HCT116 (cell line): ENCODE results near the gene PRKCQ. TPM values are rescaled to one million over a fixed set of nuclear protein-coding genes. Genes with fewer than 3 reads are reported as not detected.

ENCODE experiments used
- ATAC-seq: fragments of 200-7000 bp; cut with Tn5 transposase; 2 replicates; pipeline ENCODE4 v1.9.1; 2020; ENCODE audit warnings: mild to moderate bottlenecking, moderate library complexity
- BruUV-seq: library from RNA; stranded (reverse); fragments of 400-500 nt; replicated peaks from 2 replicates; lab custom pipeline; 2021; lab: Mats Ljungman, UMichigan
- CTCF ChIA-PET: fragments of 300-600 bp; sonication (Branson Sonifier 250); formaldehyde crosslinking; loops from one replicate; lab custom pipeline; 2021; ENCODE audit warnings: antibody characterized with exemption; lab: Charles Lee
- POLR2A ChIA-PET: fragments of 300-600, 350-600 bp; sonication (Branson Sonifier 250); formaldehyde crosslinking; loops from one replicate; lab custom pipeline; 2021; ENCODE audit warnings: antibody characterized with exemption; lab: Charles Lee
- RAD21 ChIA-PET, 2 experiments: fragments of 300-600 bp; sonication (Branson Sonifier 250); formaldehyde crosslinking; loops; one replicate each; lab custom pipeline; 2023; ENCODE audit warnings: low total read pairs in 2 of 2; ENCODE audit not compliant: uncharacterized antibody in 2 of 2, unreplicated experiment in 2 of 2, low non-redundant PET in 1 of 2; lab: Charles Lee
- DNase-seq: peaks from one replicate; pipeline ENCODE4 v3.0.0-alpha.2; 2010; ENCODE audit warnings: low read depth, low spot score
- H2AFZ ChIP-seq: fragments of 200-600 bp; shearing (Covaris generic), sonication (generic); 2 replicates; pipeline ENCODE4 v1.6.1; 2017; ENCODE audit warnings: low read depth, mixed run types, mixed read lengths, antibody characterized with exemption, low read length; ENCODE audit not compliant: poor library complexity, severe bottlenecking
- H3K27ac ChIP-seq: 2 replicates; pipeline ENCODE4 v1.5.1; 2012; ENCODE audit warnings: low read depth, low read length
- H3K27me3 ChIP-seq: fragments of 200-600 bp; sonication (generic); 2 replicates; pipeline ENCODE4 v1.6.1; 2016; ENCODE audit warnings: mixed run types, low read length, mixed read lengths; ENCODE audit not compliant: insufficient read depth
- H3K36me3 ChIP-seq, 2 experiments: fragments of 200-500 bp in 1 of 2; fragments of 200-600 bp in 1 of 2; sonication (Bioruptor generic) in 1 of 2; sonication (generic) in 1 of 2; 2 replicates each; pipeline versions ENCODE4 v1.5.1 to v1.6.1; 2014 to 2016; ENCODE audit warnings: low read length in 2 of 2, inconsistent platforms in 1 of 2, mixed read lengths in 1 of 2, mixed run types in 1 of 2; ENCODE audit not compliant: insufficient read depth in 2 of 2, control insufficient read depth in 1 of 2
- H3K4me1 ChIP-seq, 2 experiments: fragments of 200-600 bp in 1 of 2; sonication (generic) in 1 of 2; 2 replicates each; pipeline versions ENCODE4 v1.5.1 to v1.6.1; 2012 to 2017; ENCODE audit warnings: low read length in 2 of 2, inconsistent platforms in 1 of 2, mild to moderate bottlenecking in 1 of 2, mixed read lengths in 1 of 2, mixed run types in 1 of 2, moderate library complexity in 1 of 2; ENCODE audit not compliant: insufficient read depth in 2 of 2, control insufficient read depth in 1 of 2
- H3K4me2 ChIP-seq: fragments of 200-600 bp; sonication (generic); 2 replicates; pipeline ENCODE4 v1.6.1; 2017; ENCODE audit warnings: mixed run types, low read length, mixed read lengths
- H3K4me3 ChIP-seq, 2 experiments: fragments of 200-600 bp in 1 of 2; sonication (generic) in 1 of 2; replicated peaks in 1 of 2; 2 replicates each; pipeline ENCODE4 v1.5.1; 2011 to 2016; ENCODE audit warnings: low read length in 2 of 2, control low read depth in 1 of 2, low read depth in 1 of 2, mild to moderate bottlenecking in 1 of 2, mixed read lengths in 1 of 2, mixed run types in 1 of 2
- H3K79me2 ChIP-seq: fragments of 200-600 bp; sonication (generic); 2 replicates; pipeline ENCODE4 v1.6.1; 2017; ENCODE audit warnings: mild to moderate bottlenecking, mixed run types, low read length, moderate library complexity, mixed read lengths; ENCODE audit not compliant: insufficient read depth
- H3K9ac ChIP-seq: fragments of 200-600 bp; sonication (generic); 2 replicates; pipeline ENCODE4 v1.6.1; 2016; ENCODE audit warnings: low read length, mixed read lengths
- H3K9me2 ChIP-seq: fragments of 200-600 bp; sonication (generic), shearing (Covaris generic); 2 replicates; pipeline ENCODE4 v1.6.1; 2017; ENCODE audit warnings: mixed run types, mild to moderate bottlenecking, moderate library complexity; ENCODE audit not compliant: insufficient read depth
- H3K9me3 ChIP-seq, 2 experiments: fragments of 200-500 bp in 1 of 2; fragments of 200-600 bp in 1 of 2; sonication (Bioruptor generic) in 1 of 2; sonication (generic) in 1 of 2; 2 replicates each; pipeline ENCODE4 v1.6.1; 2014 to 2017; ENCODE audit warnings: low read length in 2 of 2, mixed read lengths in 2 of 2, inconsistent platforms in 1 of 2, low read depth in 1 of 2, mild to moderate bottlenecking in 1 of 2, mixed run types in 1 of 2, moderate library complexity in 1 of 2; ENCODE audit not compliant: control insufficient read depth in 1 of 2, insufficient read depth in 1 of 2
- H4K20me1 ChIP-seq: fragments of 200-600 bp; sonication (generic), shearing (Covaris generic); 2 replicates; pipeline ENCODE4 v1.6.1; 2017; ENCODE audit warnings: mixed run types, mild to moderate bottlenecking, moderate library complexity; ENCODE audit not compliant: insufficient read depth
- ATF3 ChIP-seq: IDR thresholded peaks from 2 replicates; pipeline ENCODE4 v1.6.1; 2012
- EZH2phosphoT487 ChIP-seq: fragments of 200-600 bp; IDR thresholded peaks from 2 replicates; pipeline ENCODE4 v1.6.1; 2018; ENCODE audit warnings: antibody characterized with exemption, borderline replicate concordance
- FOSL1 ChIP-seq: IDR thresholded peaks from 2 replicates; pipeline ENCODE4 v1.6.1; 2012; ENCODE audit warnings: low read depth
- JUND ChIP-seq: IDR thresholded peaks from 2 replicates; pipeline ENCODE4 v1.6.1; 2012
- POLR2A ChIP-seq: IDR thresholded peaks from 2 replicates; pipeline ENCODE4 v1.7.0; 2011; ENCODE audit warnings: borderline replicate concordance; ENCODE audit not compliant: insufficient read depth, insufficient read length; ENCODE audit errors: extremely low read depth
- POLR2AphosphoS5 ChIP-seq: IDR thresholded peaks from 2 replicates; pipeline ENCODE4 v1.6.1; 2011; ENCODE audit warnings: mild to moderate bottlenecking, low read depth, low read length, moderate library complexity
- REST ChIP-seq: IDR thresholded peaks from 2 replicates; pipeline ENCODE4 v1.6.1; 2012; ENCODE audit warnings: low read depth
- SP1 ChIP-seq: IDR thresholded peaks from 2 replicates; pipeline ENCODE4 v1.6.1; 2012; ENCODE audit warnings: low read depth
- YY1 ChIP-seq: IDR thresholded peaks from 2 replicates; pipeline ENCODE4 v1.6.1; 2011; ENCODE audit warnings: low read length, low read depth, moderate library complexity, mild to moderate bottlenecking; ENCODE audit not compliant: insufficient replicate concordance; ENCODE audit errors: extremely low read depth
- ZBTB33 ChIP-seq: IDR thresholded peaks from 2 replicates; pipeline ENCODE4 v1.6.1; 2011; ENCODE audit warnings: mild to moderate bottlenecking, low read length, moderate library complexity; ENCODE audit not compliant: insufficient replicate concordance; ENCODE audit errors: extremely low read depth
- ZFX ChIP-seq: fragments of 450-650 bp; IDR thresholded peaks from 2 replicates; pipeline ENCODE4 v1.6.1; 2017
- ZNF274 ChIP-seq: fragments of 200-500 bp; sonication (Bioruptor generic); IDR thresholded peaks from 2 replicates; pipeline ENCODE4 v1.6.1; 2014; ENCODE audit warnings: mild to moderate bottlenecking, low read depth, low read length, inconsistent platforms
- intact Hi-C: fragments of 100-400 bp; cut with micrococcal nuclease; formaldehyde crosslinking; loops from 2 replicates; pipeline ENCODE4 v1.10.0; 2022
- total RNA-seq: library from RNA; stranded (reverse); gene quantifications from one replicate; pipeline ENCODE4 v1.2.1, GENCODE V29; 2021; ENCODE audit not compliant: unreplicated experiment
- TF ChIP-seq, protein P1 (sequence below): IDR thresholded peaks from 2 replicates; pipeline ENCODE4 v1.6.1; 2012
- TF ChIP-seq, protein P2 (sequence below), 3 experiments: fragments of 200-600 bp in 1 of 3; sonication (generic) in 1 of 3; IDR thresholded peaks in 2 of 3; conservative IDR thresholded peaks in 1 of 3; 2 replicates each; pipeline ENCODE4 v1.5.1; 2012 to 2017; ENCODE audit warnings: low read depth in 2 of 3, low read length in 2 of 3, antibody characterized with exemption in 1 of 3, borderline replicate concordance in 1 of 3, control low read depth in 1 of 3, mild to moderate bottlenecking in 1 of 3, mixed read lengths in 1 of 3, mixed run types in 1 of 3, moderate library complexity in 1 of 3; ENCODE audit not compliant: insufficient read depth in 1 of 3

The PRKCQ gene
- total RNA-seq, 1 experiment from 2014 or later: 0.54 TPM

- Histone ChIP-seq H2AFZ (no peak overlapping the region), H3K79me2 (no peaks in the 10 kb centered on the region), H3K9ac (no peak overlapping the region), H3K36me3 (no peaks in the 10 kb centered on the region), H3K9me2 (no peaks in the 10 kb centered on the region), H3K4me3 (no peak overlapping the region), H4K20me1 (no peaks in the 10 kb centered on the region), H3K9me3 (no peaks in the 10 kb centered on the region), H3K27me3 (no peaks in the 10 kb centered on the region), H3K4me1 (peaks cover 0 to 8% of the 10 kb centered on the region in 2 experiments; a peak in 1 of 4 replicates), H3K27ac (no peak overlapping the region), H3K4me2 (no peak overlapping the region)
- ChIA-PET RAD21 (interaction anchor here in 1 of 2 experiments (1.1 kb wide), 1 partner anchor 197 kb away, joined by 3 read pairs; no protein-coding TSS in a partner anchor), POLR2A (interaction anchor here (2.4 kb wide), 1 partner anchor 197 kb away, joined by 12 read pairs; the partner anchor contains the start of gene PFKFB3), CTCF (interaction anchor here (1.1 kb wide), 1 partner anchor 197 kb away, joined by 6 read pairs; the partner anchor contains the start of gene PFKFB3)
- TF ChIP-seq, protein P1, sequence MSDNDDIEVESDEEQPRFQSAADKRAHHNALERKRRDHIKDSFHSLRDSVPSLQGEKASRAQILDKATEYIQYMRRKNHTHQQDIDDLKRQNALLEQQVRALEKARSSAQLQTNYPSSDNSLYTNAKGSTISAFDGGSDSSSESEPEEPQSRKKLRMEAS: no peak
- TF ChIP-seq POLR2AphosphoS5 (no peak), EZH2phosphoT487 (no peak), ZNF274 (no peak), JUND (no peak), ZFX (no peak), FOSL1 (no peak), SP1 (no peak), YY1 (no peak), ZBTB33 (no peak), REST (no peak), ATF3 (no peak), POLR2A (no peak)
- TF ChIP-seq, protein P2, sequence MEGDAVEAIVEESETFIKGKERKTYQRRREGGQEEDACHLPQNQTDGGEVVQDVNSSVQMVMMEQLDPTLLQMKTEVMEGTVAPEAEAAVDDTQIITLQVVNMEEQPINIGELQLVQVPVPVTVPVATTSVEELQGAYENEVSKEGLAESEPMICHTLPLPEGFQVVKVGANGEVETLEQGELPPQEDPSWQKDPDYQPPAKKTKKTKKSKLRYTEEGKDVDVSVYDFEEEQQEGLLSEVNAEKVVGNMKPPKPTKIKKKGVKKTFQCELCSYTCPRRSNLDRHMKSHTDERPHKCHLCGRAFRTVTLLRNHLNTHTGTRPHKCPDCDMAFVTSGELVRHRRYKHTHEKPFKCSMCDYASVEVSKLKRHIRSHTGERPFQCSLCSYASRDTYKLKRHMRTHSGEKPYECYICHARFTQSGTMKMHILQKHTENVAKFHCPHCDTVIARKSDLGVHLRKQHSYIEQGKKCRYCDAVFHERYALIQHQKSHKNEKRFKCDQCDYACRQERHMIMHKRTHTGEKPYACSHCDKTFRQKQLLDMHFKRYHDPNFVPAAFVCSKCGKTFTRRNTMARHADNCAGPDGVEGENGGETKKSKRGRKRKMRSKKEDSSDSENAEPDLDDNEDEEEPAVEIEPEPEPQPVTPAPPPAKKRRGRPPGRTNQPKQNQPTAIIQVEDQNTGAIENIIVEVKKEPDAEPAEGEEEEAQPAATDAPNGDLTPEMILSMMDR (IDR thresholded peaks at IDR 0.05 in 2 of 3, conservative IDR thresholded peaks at IDR 0.05 in 1 of 3; ENCODE audit: borderline replicate concordance in 1 of 3, insufficient read depth in 1 of 3, low read depth in 2 of 3, low read length in 2 of 3): no peak
- DNase-seq (no peak), ATAC-seq (no peak)
- intact Hi-C loops: no loop called here
- no TSS peak for BruUV-seq
Measured at GRCh38 chr10:6399231-6399741, 180.8 kb downstream of the PRKCQ start.
